Inflammatory macrophage (primary cell): ENCODE measurements around the gene ZNF621.
A peak's percentile ranks its signal among the peaks of the same experiment; 100 is the strongest.

Experiments used
- DNase-seq, 2 donors: peaks; one replicate each; pipeline ENCODE4 v3.0.0-alpha.2; 2020 to 2022
- total RNA-seq, 18 experiments: gene quantifications; one replicate each; lab custom pipeline; 2026; ENCODE audit warnings: mixed read lengths in 6 of 18, inconsistent platforms in 2 of 18; lab: John Stamatoyannopoulos, UW

The ZNF621 gene
- 19.6 to 49.8 (median 35.7) reads per million in 18 experiments for total RNA-seq

- peak; percentile 87 to 92 for DNase-seq
These were observed at the start of gene ZNF621 for GRCh38 chr3:40524568-40525285. ZNF621 (plus strand) TSS chr3:40524960; CDS start chr3:40525841, 881 bp downstream.

DNA sequence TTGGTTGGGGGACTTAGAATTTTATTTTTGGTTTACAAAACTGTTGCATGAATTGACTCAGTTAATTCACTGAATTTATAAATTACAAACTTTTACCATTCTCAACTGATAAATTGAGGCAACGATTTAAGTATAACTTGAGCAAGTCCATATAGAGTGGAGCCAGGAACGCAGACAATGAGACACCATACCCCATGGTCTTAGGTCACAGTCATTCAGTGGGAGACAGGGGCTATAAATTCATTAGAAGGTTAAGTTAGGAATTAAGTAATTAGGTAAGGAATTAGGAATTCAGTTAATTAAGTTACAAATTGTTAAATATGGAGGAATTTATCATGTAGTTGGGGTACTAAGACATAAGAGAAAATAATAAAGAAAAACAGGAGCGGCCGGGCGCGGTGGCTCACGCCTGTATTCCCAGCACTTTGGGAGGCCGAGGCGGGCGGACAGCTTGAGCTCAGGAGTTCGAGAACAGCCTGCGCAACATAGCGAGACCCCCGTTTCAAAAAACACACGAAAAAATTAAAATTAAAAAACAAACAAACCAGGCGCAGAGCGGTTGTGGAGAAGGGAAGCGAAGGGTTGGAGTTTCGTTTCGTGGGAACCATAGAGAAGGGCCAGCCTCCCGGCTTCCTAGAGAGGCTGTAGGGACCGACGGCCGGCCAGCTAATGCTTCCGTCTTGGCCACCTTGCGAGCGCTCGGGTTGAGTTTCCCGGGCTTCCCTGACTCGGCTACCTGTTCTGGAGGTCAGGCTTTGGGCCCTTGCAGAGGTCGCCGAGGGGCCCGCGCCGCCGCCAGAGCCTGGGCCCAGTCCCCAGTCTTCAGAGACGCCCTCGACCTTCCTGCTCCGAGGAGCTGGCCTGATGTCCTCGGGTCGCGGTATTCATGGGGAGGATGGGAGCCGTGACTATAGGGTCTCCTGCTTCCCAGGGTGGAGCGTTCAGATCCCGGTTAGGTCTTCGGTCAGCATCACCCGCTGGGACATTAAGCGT is 48.0 kb upstream of the ZNF621 start, which contains the start of gene ZNF619:
ZNF619 (plus strand) TSS at position 645 of the 993 bp plus-strand sequence. CDS start 858 bp downstream, outside the sequence.
- peak; percentile 74 to 80 for DNase-seq

DNA sequence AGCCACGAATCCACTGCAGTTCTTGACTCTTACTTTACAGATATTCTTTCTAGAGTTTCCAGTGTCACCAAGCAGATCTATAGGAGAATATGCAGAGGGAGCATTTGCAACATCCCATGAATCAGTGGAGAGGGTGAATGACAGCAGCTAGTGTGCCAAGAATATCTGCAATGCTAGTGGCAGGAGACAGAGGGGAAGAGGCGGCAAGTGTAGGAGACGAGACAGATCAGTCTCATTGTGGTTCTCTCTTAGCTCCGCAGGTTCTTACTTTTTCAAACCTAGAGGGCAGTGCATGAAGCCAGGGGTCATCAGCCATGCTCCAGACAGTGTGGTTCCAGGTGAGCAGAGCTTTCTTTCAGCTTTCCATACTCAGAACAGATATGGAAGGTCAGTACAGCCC is 47.1 kb upstream of the ZNF621 start:
- peak; percentile 59 to 74 for DNase-seq

DNA sequence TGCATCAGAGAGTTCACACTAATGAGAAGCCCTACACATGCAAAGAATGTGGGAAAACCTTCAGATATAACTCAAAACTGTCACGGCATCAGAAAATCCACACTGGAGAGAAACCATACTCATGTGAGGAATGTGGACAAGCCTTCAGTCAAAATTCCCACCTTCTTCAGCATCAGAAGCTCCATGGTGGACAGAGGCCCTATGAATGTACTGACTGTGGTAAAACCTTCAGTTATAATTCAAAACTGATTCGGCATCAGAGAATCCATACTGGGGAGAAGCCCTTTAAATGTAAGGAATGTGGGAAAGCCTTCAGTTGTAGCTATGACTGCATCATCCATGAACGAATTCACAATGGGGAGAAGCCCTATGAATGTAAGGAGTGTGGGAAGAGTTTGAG is 37.6 kb upstream of the ZNF621 start:
- no peak for DNase-seq

DNA sequence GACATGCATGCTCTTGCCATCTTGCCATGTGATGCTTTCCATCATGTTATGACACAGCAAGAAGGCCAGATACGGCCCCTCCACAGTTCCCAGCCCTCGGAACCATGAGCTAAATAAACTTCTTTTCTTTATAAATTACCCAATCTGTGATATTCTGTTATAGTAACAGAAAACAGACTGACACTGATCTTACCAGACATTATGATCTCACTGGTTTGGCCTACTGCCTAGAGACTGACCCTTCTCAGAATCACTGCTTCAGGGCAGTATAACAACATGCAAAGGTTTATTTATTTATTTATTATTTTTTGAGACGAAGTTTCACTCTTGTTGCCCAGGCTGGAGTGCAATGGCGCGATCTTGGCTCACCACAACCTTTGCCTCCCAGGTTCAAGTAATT is 33.8 kb upstream of the ZNF621 start:
- no peak for DNase-seq

DNA sequence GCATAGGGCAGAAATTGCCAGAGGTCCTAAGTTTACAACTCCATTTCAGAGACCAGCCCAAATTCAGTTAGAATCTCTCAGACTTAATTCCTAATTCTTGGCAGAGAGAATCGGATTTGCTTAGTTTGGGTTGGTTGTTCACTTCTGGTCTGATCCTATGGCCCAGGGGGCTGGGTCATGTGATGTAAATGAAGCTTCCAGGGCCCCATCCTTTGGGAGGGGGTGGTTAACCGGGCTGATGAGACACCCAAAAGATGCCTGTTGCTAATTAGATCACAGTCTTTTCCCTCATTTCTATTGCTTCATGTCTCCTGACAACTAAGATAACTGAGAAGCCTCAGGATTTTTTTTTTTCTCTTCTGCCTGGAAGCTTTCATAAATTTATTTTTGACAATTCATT is 30.1 kb upstream of the ZNF621 start:
- DNase-seq, result no peak

DNA sequence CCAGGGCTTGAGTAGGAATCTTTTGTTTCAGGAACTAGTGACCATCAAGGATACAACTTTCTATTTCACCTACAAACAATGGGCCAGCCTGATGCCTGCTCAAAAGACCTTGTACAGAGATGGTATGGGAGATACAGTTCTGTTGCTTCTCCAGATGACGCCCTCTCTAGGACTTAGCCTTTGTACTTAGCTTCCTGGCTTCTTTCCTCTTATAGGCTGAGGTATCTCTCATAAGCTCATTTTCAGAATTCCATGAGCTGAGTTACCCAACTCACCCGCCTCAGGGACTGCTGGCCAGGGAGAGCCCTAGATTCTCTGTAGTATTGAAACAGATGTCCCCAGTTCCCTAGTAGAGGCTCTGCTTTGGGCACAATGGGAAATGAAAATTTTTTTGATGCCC is 27.5 kb upstream of the ZNF621 start:
- no peak for DNase-seq

- DNase-seq, result no peak
These were observed 24.8 kb upstream of the ZNF621 start for GRCh38 chr3:40499952-40500351.

- DNase-seq, result no peak
These were observed 22.7 kb upstream of the ZNF621 start for GRCh38 chr3:40502034-40502433.

DNA sequence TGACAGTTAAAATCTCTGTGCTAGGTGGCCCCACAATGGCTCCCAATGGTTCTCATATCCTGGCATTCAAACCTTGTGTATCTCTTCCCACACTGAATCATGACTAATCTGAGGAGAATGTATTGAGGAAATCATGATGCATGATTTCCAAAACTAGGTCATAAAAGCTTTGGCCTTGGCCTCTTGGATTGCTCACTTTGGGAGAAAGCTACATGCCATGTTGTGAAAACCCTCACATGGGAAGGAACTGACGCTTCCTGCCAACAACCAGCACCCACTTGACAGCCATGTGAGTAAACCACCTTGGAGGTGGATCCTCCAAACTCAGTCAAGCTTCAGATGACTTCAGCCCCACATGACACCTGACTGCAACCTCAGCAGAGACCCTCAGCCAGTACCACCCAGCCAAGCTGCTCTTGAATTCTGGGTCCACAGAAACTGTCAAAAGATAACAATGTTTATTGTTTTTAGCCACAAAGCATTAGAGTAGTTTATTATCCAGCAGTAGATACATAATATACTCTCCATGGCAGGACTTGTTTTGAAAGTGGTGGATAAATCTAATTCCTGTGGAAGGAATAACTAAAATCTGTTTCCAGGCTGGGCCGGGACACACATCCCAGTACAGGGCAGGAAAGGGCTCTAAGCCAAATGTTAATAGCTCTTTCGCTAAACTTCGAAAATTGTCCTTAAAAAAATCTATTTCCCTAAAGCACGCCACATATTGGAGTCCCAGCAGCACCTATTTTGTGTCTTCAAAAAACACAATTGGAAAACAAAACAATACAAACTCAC is 19.9 kb upstream of the ZNF621 start:
- peak; percentile 86 to 94 for DNase-seq

GRCh38 chr3:40505599-40506462 is 18.9 kb upstream of the ZNF621 start, which contains the start of gene ZNF620:
ZNF620 (plus strand) TSS chr3:40506039; CDS start chr3:40506353, 314 bp downstream.
- DNase-seq, result peak; percentile 30 to 46

- peak; percentile 13 to 34 for DNase-seq
These were observed 13.6 kb upstream of the ZNF621 start for GRCh38 chr3:40511031-40511718.

DNA sequence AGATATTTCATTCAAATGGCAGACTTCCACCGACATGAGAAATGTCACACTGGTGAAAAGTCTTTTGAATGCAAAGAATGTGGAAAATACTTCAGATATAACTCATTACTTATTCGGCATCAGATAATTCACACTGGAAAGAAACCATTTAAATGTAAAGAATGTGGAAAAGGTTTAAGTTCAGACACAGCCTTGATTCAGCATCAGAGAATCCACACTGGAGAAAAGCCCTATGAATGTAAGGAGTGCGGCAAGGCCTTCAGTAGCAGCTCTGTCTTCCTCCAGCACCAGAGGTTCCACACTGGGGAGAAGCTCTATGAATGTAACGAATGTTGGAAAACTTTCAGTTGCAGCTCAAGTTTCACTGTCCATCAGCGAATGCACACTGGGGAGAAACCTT is 8.6 kb upstream of the ZNF621 start:
- DNase-seq, result no peak

DNA sequence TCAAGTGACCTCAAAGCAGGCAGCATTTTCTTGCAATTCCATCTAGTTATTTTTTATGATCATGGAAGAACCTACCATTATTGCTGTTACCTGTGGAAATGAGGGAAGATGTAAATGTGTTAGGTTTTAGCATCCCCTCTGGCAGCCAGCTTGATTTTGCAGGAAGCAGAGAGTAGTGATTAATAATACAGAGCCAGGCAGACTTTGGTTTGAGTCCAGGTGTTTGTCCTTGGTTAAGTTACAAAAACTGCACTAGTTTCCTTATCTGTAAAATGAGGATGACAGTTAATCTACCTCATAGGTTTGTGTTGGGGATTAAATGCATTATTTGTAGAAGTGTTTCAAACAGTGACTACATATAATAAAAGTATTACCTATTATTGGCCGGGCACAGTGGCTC is 6.7 kb upstream of the ZNF621 start:
- DNase-seq, result no peak

GRCh38 chr3:40518848-40519247 is 5.9 kb upstream of the ZNF621 start:
- no peak for DNase-seq

- DNase-seq, result no peak
These were observed 3.5 kb upstream of the ZNF621 start for GRCh38 chr3:40521254-40521653.

DNA sequence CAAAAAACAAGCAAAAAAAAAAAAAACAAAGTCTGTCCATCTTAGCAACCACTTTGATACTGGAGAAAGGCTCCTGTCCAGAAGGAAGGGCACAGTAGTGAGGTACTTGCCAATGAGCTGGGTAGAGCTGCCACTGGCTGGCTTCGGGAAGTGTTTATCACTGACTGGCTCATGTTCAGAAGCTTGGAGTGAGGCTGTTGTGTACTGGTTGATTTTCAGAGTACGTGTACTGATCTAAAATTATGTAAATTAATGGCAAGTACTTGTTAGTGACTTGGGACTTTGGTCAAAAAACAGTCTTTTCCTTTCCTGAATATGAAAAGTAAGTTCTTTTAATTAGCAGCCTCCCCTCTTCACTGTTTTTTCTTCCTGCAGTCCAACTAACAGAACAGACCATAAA is 979 bp upstream of the ZNF621 start:
- no peak for DNase-seq

- no peak for DNase-seq
These were observed 565 bp upstream of the ZNF621 start for GRCh38 chr3:40524222-40524567.

DNA sequence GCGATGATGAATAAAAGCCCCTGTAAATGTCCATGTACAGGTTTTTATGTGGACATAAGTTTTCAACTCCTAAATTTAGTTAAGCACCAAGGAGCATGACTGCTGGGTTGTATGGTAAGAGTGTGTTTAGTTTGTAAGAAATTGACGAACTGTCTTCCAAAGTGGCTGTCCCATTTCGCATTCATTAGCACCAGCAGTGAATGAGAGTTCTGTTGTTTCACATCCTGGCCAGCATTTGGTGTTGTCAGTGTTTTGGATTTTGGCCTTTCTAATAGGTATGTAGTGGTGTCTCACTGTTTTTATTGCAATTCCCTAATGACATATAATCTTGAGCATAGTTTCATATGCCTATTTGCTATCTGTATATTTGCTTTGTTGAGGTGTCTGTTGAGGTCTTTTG is 3.7 kb downstream of the ZNF621 start:
- DNase-seq, result no peak

DNA sequence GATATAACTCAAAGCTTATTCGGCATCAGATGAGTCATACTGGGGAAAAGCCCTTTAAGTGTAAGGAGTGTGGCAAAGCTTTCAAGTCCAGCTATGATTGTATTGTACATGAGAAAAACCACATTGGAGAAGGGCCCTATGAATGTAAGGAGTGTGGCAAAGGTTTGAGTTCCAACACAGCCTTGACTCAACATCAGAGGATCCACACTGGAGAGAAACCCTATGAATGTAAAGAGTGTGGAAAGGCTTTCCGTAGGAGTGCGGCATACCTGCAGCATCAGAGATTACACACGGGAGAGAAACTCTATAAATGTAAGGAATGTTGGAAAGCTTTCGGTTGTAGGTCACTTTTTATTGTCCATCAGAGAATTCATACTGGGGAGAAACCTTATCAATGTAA is 7.5 kb downstream of the ZNF621 start:
- no peak for DNase-seq

DNA sequence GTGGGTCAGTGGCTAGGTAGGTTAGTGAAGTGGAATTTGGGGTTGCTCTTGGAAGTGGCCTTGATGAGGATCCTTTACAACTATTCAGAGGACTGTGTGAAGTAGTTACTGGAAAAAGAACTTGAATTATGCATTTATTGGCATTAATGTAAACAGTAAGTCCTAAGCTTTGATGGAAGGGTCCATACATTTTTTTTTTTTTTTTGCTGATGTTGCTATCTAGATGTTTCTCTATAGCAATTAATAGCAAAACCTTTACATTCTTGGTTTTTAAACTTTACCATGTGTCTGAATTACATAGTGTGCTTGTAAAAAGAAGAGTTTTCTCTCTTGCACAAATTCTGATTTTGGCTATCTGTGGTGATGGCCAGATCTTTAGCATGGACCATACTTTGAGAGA is 9.5 kb downstream of the ZNF621 start:
- DNase-seq, result no peak
